GM12874 (cell line): ENCODE data around the gene ADNP.

Source experiments
- CTCF ChIP-seq: IDR thresholded peaks from 2 replicates; pipeline ENCODE4 v1.5.1; 2011; ENCODE audit warnings: low read depth, mild to moderate bottlenecking, control low read depth, low read length, moderate library complexity; ENCODE audit not compliant: insufficient read depth

ADNP gene

GRCh38 chr20:50893620-50894019, 37.6 kb downstream of the ADNP start:
- TF ChIP-seq CTCF = no peak

GRCh38 chr20:50892394-50892793, 38.8 kb downstream of the ADNP start:
- no peak for TF ChIP-seq CTCF

GRCh38 chr20:50891138-50891537, 40.1 kb downstream of the ADNP start:
- no peak for TF ChIP-seq CTCF

- no peak for TF ChIP-seq CTCF
These were observed 43.7 kb downstream of the ADNP start for GRCh38 chr20:50887576-50887975.

GRCh38 chr20:50886184-50886790, 45.0 kb downstream of the ADNP start:
- TF ChIP-seq CTCF = no peak

GRCh38 chr20:50885781-50886180, 45.5 kb downstream of the ADNP start:
- no peak for TF ChIP-seq CTCF

GRCh38 chr20:50885068-50885467, 46.2 kb downstream of the ADNP start:
- TF ChIP-seq CTCF = no peak
